HK-2 (cell line): Measurements from ENCODE around the gene GPR183.

Experiments
- DNase-seq: peaks from one replicate; pipeline ENCODE4 v3.0.0-alpha.2; 2018; ENCODE audit not compliant: unreplicated experiment

GPR183 gene

GRCh38 chr13:99339736-99340397, 32.7 kb upstream of the GPR183 start:
- DNase-seq = no peak

- DNase-seq = no peak
Measured at GRCh38 chr13:99339230-99339721, 32.1 kb upstream of the GPR183 start.

- DNase-seq = no peak
Measured at GRCh38 chr13:99335603-99336002, 28.4 kb upstream of the GPR183 start.

DNA sequence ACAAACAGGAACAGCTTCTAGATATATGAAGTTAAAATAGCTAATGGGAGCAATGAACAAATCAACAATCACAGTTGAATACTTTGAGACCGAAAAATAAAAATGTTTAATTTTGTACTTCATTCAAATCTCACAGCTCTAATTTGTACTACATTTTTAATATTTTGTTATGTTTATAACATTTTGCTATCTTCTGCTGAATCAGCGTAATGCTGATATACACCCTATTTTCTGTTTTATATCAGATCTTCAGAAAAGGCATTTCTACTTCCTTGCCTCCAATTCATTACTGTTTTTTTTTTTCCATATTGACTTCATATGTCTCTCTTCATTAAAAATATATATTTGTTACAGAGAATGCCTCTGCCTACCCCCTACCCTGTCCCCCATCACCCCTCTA, 27.9 kb upstream of the GPR183 start:
- DNase-seq = no peak

DNA sequence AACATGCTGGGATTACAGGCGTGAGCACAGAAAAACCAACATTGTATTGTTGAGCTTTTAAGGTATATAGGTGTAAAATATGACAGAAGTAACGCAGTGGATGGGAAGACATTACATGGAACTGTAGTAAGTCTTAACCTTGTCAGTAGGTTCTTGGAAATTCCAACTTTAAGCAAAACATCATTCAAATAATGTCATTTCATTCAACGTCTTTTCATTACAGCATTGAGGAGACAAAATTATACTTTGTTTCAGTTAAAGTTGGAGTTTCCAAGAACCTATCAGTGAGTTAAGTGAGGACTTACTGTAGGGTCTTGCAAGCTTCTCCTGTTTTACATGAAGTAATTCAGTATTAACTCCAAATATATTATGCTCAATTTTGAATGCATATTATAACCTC, 27.0 kb upstream of the GPR183 start:
- no peak for DNase-seq

GRCh38 chr13:99332456-99332855, 25.3 kb upstream of the GPR183 start:
- DNase-seq = no peak

DNA sequence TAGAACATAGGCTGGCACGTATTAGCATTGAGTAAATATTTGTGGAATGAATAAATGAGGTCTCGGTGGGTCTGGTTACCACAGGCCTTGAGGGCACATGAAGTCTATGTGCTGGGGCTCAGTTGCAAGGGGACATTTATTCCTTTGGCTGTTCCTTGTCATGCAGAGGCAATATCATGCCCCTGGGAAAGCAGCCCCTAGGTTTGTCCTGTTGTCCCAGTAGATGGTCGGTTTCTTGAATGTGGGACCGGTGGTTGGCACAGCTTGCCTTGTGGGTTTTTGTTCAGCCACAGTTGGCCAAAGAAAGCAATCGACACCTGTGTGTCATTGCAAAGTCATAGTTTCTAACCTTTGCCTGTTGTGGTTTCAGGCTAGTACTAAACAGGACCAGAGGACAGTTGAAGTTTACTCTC, 24.7 kb upstream of the GPR183 start:
- DNase-seq = no peak

- no peak for DNase-seq
Measured at GRCh38 chr13:99330942-99331341, 23.7 kb upstream of the GPR183 start.

DNA sequence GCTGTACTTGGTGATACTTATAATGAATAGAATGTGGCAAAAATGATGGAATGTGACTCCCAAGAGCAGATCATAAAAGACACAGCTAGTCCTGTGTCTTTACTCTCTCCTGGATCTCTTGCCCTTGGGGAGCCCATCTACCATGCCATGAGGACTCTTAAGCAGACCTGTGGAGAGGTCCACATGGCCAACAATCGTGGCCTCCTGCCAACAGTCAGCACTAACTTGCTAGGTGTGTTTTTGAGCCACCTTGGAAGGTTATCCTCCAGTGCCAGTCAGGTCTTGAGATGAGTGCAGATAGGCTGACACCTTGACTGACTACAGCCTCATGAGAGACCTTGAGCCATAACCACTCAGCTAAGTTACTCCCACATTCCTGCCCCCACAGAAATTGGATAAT, 22.3 kb upstream of the GPR183 start:
- DNase-seq = no peak

DNA sequence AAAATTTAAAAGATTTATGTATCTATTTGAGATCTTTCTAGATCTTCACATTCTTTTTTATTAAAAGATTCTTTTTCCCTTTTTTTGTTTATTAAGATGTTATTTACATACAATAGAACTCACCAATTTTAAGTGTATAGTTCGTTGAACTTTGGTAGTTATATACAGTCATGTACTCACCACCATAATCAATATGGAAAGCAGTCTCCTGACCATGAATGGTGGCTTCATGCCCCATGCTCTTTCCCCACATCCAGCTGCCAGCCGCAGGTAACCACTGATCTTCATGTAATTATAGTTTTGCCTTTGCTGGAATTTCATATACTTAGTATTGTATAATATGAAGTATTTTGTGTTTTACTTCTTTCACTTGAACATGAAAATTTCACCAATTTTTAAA, 20.6 kb upstream of the GPR183 start:
- no peak for DNase-seq

DNA sequence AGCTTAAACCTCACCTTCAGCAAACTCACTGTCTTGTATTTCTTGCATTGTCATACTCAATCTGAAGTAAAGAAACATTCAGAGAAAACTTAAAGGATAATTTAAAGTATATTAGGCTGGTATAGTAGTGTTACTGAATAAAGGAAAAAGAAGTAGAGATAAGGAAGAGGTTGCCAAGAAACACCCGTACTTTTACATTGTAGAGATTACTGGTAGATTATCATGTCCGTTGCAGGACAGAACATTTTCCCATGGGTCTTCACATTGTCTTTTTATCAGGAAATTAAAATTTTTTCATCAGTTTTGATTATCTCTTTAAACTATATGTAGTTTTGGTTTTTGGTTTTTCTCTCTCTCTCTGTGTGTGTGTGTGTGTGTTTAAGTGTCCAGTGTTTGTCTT, 19.9 kb upstream of the GPR183 start:
- no peak for DNase-seq

- no peak for DNase-seq
Measured at GRCh38 chr13:99326012-99326411, 18.8 kb upstream of the GPR183 start.

GRCh38 chr13:99323488-99323887, 16.3 kb upstream of the GPR183 start:
- DNase-seq = no peak

DNA sequence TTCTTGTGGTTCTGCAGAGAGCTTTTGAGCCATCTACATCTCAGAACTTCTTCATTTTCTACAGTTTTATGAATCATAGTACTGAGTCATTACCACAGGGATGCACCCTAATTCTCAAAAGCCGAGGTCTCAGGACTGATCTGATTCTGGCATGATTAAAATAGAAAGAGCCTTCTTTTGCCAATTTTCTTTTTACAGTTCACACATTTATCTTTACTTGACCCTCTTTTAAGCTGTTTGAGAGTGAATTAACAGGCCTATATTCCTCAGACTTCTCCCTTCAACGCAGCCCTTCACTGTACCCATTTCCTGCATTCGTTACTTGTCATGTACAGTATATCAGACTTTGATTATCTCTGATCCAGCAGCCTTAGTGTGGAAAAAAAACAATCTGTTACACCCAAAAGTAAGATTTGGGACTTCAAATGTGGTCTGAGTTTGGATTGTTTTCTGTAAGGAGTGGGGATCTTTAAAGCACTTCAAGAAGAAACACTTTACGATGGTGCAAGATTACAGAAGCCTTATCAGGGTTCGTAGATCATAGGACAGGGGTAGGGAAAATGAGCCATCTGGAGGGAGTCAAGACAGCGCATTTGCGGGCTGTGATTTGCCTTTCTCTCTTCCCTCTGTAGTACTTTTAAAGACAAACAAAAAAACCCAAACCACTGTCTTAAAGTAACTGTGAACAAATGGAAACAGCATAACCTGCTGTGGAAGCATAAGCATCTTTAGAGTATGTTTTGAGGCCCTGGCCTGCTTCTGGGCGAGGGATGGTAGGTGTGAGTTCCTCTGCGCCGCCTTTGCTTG, 15.3 kb upstream of the GPR183 start:
- DNase-seq = no peak

DNA sequence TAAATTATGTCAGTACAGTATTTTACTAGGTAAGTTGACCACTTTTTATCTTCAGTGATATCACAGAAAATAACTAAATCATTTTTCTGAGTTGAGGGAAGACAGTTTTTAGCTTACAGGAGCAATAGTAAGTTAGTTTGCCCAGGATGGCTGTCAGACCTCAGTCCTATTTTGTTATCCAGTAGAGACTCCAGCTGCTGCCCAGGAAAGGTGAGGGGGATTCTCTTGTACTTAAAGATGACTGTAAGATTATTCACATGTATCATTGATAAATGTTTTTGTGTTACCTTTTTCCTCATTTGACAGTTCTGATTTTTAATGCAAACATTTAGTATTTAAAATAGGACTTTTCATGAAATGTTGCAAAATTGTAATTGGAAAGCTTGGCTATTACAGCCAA, 14.5 kb upstream of the GPR183 start:
- DNase-seq = no peak

DNA sequence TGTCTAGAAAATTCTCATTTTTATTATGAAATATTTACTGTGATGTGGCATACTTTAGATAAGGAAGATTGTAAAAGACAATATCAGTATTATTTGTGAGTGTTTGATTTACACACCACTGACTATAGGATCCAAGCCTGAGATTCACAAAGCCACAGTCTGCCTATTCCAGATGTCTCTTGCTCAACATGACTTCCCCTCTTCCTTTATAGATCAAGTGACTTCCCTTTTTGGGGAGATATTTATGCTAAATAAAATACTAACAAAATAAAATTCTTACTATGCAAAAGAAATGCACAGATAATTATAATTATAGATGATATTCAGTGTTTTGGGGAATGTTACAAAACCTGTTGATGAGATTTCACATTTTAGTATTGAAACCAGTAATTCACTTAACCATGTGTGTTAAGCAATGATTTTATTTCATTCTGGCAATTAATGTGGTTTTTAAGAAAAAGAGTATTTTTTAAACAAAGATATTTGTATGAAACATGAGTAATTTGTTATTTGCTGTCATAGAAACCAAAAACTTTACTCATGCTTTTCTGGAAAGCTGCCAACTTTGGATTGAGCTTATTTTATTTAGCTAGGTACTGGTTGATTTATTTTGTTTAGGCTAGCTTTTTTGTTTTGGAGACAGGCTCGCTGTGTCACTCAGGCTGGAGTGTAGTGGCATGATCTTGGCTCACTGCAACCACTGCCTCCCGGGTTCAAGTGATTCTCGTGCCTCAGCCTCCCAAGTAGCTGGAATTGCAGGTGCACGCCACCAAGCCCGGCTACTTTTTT, 13.7 kb upstream of the GPR183 start:
- no peak for DNase-seq

GRCh38 chr13:99316657-99317256, 9.6 kb upstream of the GPR183 start:
- DNase-seq = no peak

- DNase-seq = no peak
Measured at GRCh38 chr13:99316224-99316623, 9.0 kb upstream of the GPR183 start.

DNA sequence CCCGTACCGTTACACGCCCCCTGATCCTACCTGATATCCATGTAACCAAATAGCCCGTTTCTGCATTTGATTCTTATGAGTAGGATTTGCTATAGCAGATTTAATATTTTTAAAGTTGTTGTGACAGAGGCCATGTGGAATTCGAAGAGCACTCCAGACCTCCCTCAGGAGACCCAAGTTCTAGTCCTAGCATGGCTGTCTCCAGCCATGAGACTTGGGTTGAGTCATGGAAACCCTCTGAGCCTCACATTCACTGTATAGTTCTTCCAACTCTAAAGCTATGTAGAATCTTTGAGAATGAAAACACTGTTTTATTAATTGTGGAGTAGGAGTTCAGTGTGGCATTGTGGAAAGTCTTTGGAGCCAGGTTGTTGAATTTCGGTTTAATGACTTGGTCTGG, 8.0 kb upstream of the GPR183 start:
- no peak for DNase-seq

- no peak for DNase-seq
Measured at GRCh38 chr13:99314640-99315176, 7.5 kb upstream of the GPR183 start.

DNA sequence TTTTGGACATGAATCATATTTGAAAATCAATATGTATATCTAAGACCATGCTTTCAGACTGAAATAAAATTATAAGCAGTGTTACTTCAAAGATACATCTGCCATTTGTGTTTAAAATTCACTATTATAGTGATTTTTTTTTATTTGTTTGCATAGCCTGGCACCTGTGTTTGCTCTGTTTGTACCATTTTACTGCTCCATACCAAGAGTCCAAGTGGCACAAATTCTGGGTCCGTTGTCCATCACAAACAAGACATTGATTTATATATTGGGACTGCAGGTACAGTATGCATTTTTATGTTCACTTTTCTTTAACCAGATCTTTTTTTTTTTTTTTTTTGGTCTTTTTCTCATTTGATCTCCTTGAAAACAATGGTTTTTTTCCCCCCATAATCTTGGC, 6.7 kb upstream of the GPR183 start:
- no peak for DNase-seq

DNA sequence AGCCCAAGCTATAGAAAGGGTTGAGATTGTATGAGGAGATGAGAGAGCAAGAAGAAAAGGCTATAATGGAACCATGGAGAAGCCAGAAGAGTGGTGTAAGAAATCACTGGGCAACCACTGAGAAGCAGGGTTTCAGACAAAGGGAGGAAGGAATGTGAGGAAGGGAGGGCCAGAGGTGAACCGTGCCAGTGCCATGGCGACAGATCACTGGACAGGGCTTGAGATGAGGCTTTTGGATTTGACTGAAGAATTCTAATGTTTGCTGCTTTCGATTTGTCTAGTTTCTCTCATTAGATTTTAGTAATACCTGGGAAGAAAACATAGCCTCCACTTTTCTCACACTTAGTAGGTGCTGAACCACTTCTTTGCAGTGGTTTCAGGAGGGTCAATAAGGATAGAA, 6.3 kb upstream of the GPR183 start:
- DNase-seq = no peak
